AG04449 (cell line): ENCODE results near the gene KCNAB1.

Experiments
- CTCF ChIA-PET: fragments of 350-600 bp; formaldehyde crosslinking; extraction: SDS; loops from one replicate; lab custom pipeline; 2021; ENCODE audit warnings: antibody characterized with exemption; lab: Yijun Ruan, JAX
- POLR2A ChIA-PET: fragments of 400-600, 350-600 bp; formaldehyde crosslinking; extraction: SDS; loops from one replicate; lab custom pipeline; 2020; ENCODE audit warnings: antibody characterized with exemption, inconsistent platforms; lab: Yijun Ruan, JAX
- DNase-seq: peaks from one replicate; pipeline ENCODE4 v3.0.0-alpha.2; 2010; ENCODE audit warnings: low read depth, low spot score
- H3K4me3 ChIP-seq: 2 replicates; pipeline ENCODE4 v1.5.1; 2011; ENCODE audit warnings: low read depth, mild to moderate bottlenecking, control low read depth, low read length
- CTCF ChIP-seq: IDR thresholded peaks from one replicate; pipeline ENCODE4 v1.5.1; 2011; ENCODE audit warnings: mild to moderate bottlenecking, moderate library complexity, low read length, control low read depth, inconsistent platforms; ENCODE audit not compliant: insufficient read depth; ENCODE audit errors: missing control alignments

The KCNAB1 gene

GRCh38 chr3:156300371-156300770 is 180.0 kb downstream of the KCNAB1 start:
- CTCF ChIA-PET = no interaction called here
- POLR2A ChIA-PET = no interaction called here
- TF ChIP-seq CTCF = no peak
- no peak overlapping the region for H3K4me3 ChIP-seq
- DNase-seq = no peak

- no peak for TF ChIP-seq CTCF
- POLR2A ChIA-PET = no interaction called here
Measured at GRCh38 chr3:156300929-156301840, 180.8 kb downstream of the KCNAB1 start.

GRCh38 chr3:156303001-156303707 is 182.8 kb downstream of the KCNAB1 start:
- no peak overlapping the region for H3K4me3 ChIP-seq
- TF ChIP-seq CTCF = no peak
- CTCF ChIA-PET = interaction anchor here (1.9 kb wide), 1 partner anchor 12 kb away, joined by 5 read pairs; no protein-coding TSS in a partner anchor
- no peak for DNase-seq
- POLR2A ChIA-PET = no interaction called here

More at GRCh38 chr3:156300929-156301840, 180.8 kb downstream of the KCNAB1 start:
- DNase-seq = no peak
- CTCF ChIA-PET = interaction anchor here (1.9 kb wide), 1 partner anchor 10 kb away, joined by 5 read pairs; no protein-coding TSS in a partner anchor
- H3K4me3 ChIP-seq = no peak overlapping the region

GRCh38 chr3:156304406-156304805 is 184.0 kb downstream of the KCNAB1 start:
- no peak overlapping the region for H3K4me3 ChIP-seq
- no peak for TF ChIP-seq CTCF
- CTCF ChIA-PET = interaction anchor here (0.9 kb wide), 1 partner anchor 130 kb away, joined by 3 read pairs; no protein-coding TSS in a partner anchor
- POLR2A ChIA-PET = no interaction called here
- no peak for DNase-seq

- no peak overlapping the region for H3K4me3 ChIP-seq
- DNase-seq = no peak
- POLR2A ChIA-PET = no interaction called here
- TF ChIP-seq CTCF = no peak
- CTCF ChIA-PET = interaction anchor here (1.0 kb wide), 1 partner anchor 203 kb away, joined by 4 read pairs; no protein-coding TSS in a partner anchor
Measured at GRCh38 chr3:156305672-156306071, 185.3 kb downstream of the KCNAB1 start.

GRCh38 chr3:156307704-156308103 is 187.3 kb downstream of the KCNAB1 start:
- POLR2A ChIA-PET = interaction anchor here (0.7 kb wide), 1 partner anchor 21 kb away, joined by 3 read pairs; no protein-coding TSS in a partner anchor
- no peak for TF ChIP-seq CTCF
- H3K4me3 ChIP-seq = no peak overlapping the region
- CTCF ChIA-PET = interaction anchor here (1.3 to 2.5 kb wide), 2 partner anchors 10 to 201 kb away, joined by 4 to 9 read pairs; no protein-coding TSS in a partner anchor
- no peak for DNase-seq
